Neural progenitor cell (in vitro differentiated cells): ENCODE measurements around the gene ENOX2. TPM values are rescaled to one million over a fixed set of nuclear protein-coding genes. Genes with fewer than 3 reads are reported as not detected.

ENCODE experiments used
- DNase-seq: peaks from one replicate; pipeline ENCODE4 v3.0.0-alpha.2; 2016; ENCODE audit warnings: low spot score
- H2AFZ ChIP-seq: fragments of 200-600 bp; sonication (generic); replicated peaks from 2 replicates; pipeline ENCODE4 v1.6.1; 2016; ENCODE audit warnings: antibody characterized with exemption
- H3F3A ChIP-seq: fragments of 200-600 bp; sonication (generic); 2 replicates; pipeline ENCODE4 v1.6.1; 2016; ENCODE audit warnings: antibody characterized with exemption, low read depth
- H3K27ac ChIP-seq: fragments of 200-600 bp; sonication (generic); 2 replicates; pipeline ENCODE4 v1.5.1; 2016; ENCODE audit warnings: mild to moderate bottlenecking
- H3K27me3 ChIP-seq: fragments of 200-600 bp; sonication (generic); 2 replicates; pipeline ENCODE4 v1.6.1; 2016; ENCODE audit warnings: mild to moderate bottlenecking, moderate library complexity
- H3K36me3 ChIP-seq: fragments of 200-600 bp; sonication (generic); 2 replicates; pipeline ENCODE4 v1.5.1; 2016
- H3K4me1 ChIP-seq: fragments of 200-600 bp; sonication (generic); 2 replicates; pipeline ENCODE4 v1.6.1; 2016; ENCODE audit warnings: mixed run types
- H3K4me2 ChIP-seq: fragments of 200-600 bp; sonication (generic); 2 replicates; pipeline ENCODE4 v1.6.1; 2016
- H3K4me3 ChIP-seq: fragments of 200-600 bp; sonication (generic); 2 replicates; pipeline ENCODE4 v1.5.1; 2016
- H3K79me2 ChIP-seq: fragments of 200-600 bp; sonication (generic); 2 replicates; pipeline ENCODE4 v1.6.1; 2016; ENCODE audit warnings: low read depth
- H3K9ac ChIP-seq: fragments of 200-600 bp; sonication (generic); 2 replicates; pipeline ENCODE4 v1.6.1; 2016
- H3K9me3 ChIP-seq: fragments of 200-600 bp; sonication (generic); 2 replicates; pipeline ENCODE4 v1.5.1; 2016; ENCODE audit warnings: low read depth
- H4K20me1 ChIP-seq: fragments of 200-600 bp; sonication (generic); 2 replicates; pipeline ENCODE4 v1.6.1; 2016; ENCODE audit warnings: low read depth
- H3K27ac Mint-ChIP-seq: 3 replicates; pipeline ENCODE4 v1.8.0; 2021; ENCODE audit warnings: mixed read lengths
- H3K27me3 Mint-ChIP-seq: 2 replicates; pipeline ENCODE4 v1.8.0; 2022; ENCODE audit warnings: low read depth, mild to moderate bottlenecking, inconsistent platforms, moderate library complexity, mixed read lengths; ENCODE audit not compliant: insufficient read depth
- H3K36me3 Mint-ChIP-seq: 3 replicates; pipeline ENCODE4 v1.8.0; 2021; ENCODE audit warnings: mixed read lengths
- H3K4me1 Mint-ChIP-seq: 3 replicates; pipeline ENCODE4 v1.8.0; 2021; ENCODE audit warnings: mixed read lengths
- H3K4me3 Mint-ChIP-seq: 3 replicates; pipeline ENCODE4 v1.8.0; 2021; ENCODE audit warnings: mild to moderate bottlenecking, moderate library complexity, mixed read lengths
- H3K9me3 Mint-ChIP-seq: 3 replicates; pipeline ENCODE4 v1.8.0; 2020; ENCODE audit warnings: mixed read lengths
- CTCF ChIP-seq: fragments of 200-600 bp; sonication (generic); IDR thresholded peaks from 2 replicates; pipeline ENCODE4 v1.5.1; 2017; ENCODE audit warnings: antibody characterized with exemption, mild to moderate bottlenecking
- EZH2 ChIP-seq: fragments of 200-600 bp; sonication (generic); IDR thresholded peaks from 2 replicates; pipeline ENCODE4 v1.6.1; 2017; ENCODE audit warnings: antibody characterized with exemption, mild to moderate bottlenecking, moderate library complexity
- EZH2phosphoT487 ChIP-seq: fragments of 200-600 bp; sonication (generic); IDR thresholded peaks from 2 replicates; pipeline ENCODE4 v1.6.1; 2017; ENCODE audit warnings: antibody characterized with exemption
- total RNA-seq: library from RNA; depleted of rRNA; stranded (reverse); fragments of >200 nt; gene quantifications from 2 replicates; pipeline ENCODE4 v1.2.3, GENCODE V29; 2015; ENCODE audit warnings: low replicate concordance

The ENOX2 gene
- total RNA-seq, 1 donor from 2014 or later = 12.5 TPM

DNA sequence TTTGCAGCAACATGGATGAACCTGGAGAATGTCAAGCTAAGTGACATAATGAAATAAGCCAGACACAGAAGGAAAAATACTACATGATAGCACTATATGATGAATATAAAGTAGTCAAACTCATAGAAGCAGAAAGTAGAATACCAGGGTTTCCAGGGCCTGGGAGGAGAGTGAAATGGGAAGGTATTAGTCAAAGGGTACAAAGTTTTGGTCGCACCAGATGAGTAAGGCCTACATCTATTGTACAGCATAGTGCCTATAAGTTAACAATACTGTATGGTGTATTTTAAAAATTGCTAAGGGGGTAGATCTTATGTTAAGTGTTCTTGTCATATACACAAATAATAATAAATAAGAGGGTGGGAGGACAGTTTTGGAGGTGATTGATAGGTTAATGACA, 41.5 kb downstream of the ENOX2 start:
- no peak overlapping the region for H3K27ac Mint-ChIP-seq
- H3K27me3 Mint-ChIP-seq = no peaks in the 10 kb centered on the region
- H3K9me3 ChIP-seq = no peaks in the 10 kb centered on the region
- H3K36me3 Mint-ChIP-seq = no peaks in the 10 kb centered on the region
- no peak for DNase-seq
- TF ChIP-seq EZH2 = no peak
- TF ChIP-seq CTCF = no peak
- no peak for TF ChIP-seq EZH2phosphoT487
- H3K36me3 ChIP-seq = no peaks in the 10 kb centered on the region
- no peaks in the 10 kb centered on the region for H3K27me3 ChIP-seq
- no peak overlapping the region for H3K27ac ChIP-seq
- no peaks in the 10 kb centered on the region for H3K4me1 Mint-ChIP-seq
- no peak overlapping the region for H2AFZ ChIP-seq
- no peaks in the 10 kb centered on the region for H3F3A ChIP-seq
- H3K79me2 ChIP-seq = no peaks in the 10 kb centered on the region
- no peak overlapping the region for H3K9ac ChIP-seq
- H3K4me3 ChIP-seq = no peak overlapping the region
- H3K4me1 ChIP-seq = peaks cover 14% of the 10 kb centered on the region
- H4K20me1 ChIP-seq = no peaks in the 10 kb centered on the region
- peak overlapping the region; percentile 29 for H3K4me2 ChIP-seq
- H3K4me3 Mint-ChIP-seq = no peak overlapping the region
- H3K9me3 Mint-ChIP-seq = no peaks in the 10 kb centered on the region

- Histone ChIP-seq H3K4me2 (no peak overlapping the region), H3K27me3 (no peaks in the 10 kb centered on the region), H3K36me3 (peaks cover 4% of the 10 kb centered on the region), H3F3A (no peaks in the 10 kb centered on the region), H3K27ac (no peak overlapping the region), H3K9me3 (peaks cover 9% of the 10 kb centered on the region), H3K9ac (no peak overlapping the region), H3K79me2 (no peaks in the 10 kb centered on the region), H4K20me1 (no peaks in the 10 kb centered on the region), H3K4me1 (peaks cover 5% of the 10 kb centered on the region), H2AFZ (no peak overlapping the region), H3K4me3 (no peak overlapping the region)
- no peak overlapping the region for H3K4me3 Mint-ChIP-seq
- no peaks in the 10 kb centered on the region for H3K4me1 Mint-ChIP-seq
- H3K27ac Mint-ChIP-seq = no peak overlapping the region
- H3K27me3 Mint-ChIP-seq = no peaks in the 10 kb centered on the region
- H3K36me3 Mint-ChIP-seq = no peaks in the 10 kb centered on the region
- H3K9me3 Mint-ChIP-seq = peaks cover 3% of the 10 kb centered on the region
- TF ChIP-seq EZH2 = no peak
- TF ChIP-seq EZH2phosphoT487 = no peak
- no peak for TF ChIP-seq CTCF
- DNase-seq = no peak
Measured at GRCh38 chrX:130857207-130857606, 45.8 kb downstream of the ENOX2 start.

DNA sequence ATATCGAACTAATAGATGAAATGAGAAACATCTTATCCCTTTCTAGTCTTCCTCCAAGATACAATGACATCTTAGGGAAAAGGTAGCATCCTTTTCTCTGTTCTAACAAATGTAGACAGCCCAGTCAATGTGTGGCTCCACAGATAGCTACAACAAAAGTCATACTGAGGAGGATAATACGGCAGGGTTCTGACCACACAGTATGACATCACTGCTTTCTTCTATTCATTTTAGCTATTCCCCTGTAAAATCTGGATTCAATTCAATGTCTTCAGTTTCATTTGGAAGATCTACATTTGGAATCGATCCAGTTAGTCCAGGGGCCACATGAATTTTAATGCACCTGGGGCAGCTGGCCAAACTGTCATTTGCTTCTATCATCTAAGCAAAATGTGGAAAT, 51.4 kb downstream of the ENOX2 start:
- Histone ChIP-seq H3K4me2 (no peak overlapping the region), H3K4me1 (peaks cover 10% of the 10 kb centered on the region), H4K20me1 (no peaks in the 10 kb centered on the region), H3K27me3 (no peaks in the 10 kb centered on the region), H3F3A (no peaks in the 10 kb centered on the region), H3K9ac (no peak overlapping the region), H3K9me3 (peaks cover 9% of the 10 kb centered on the region), H3K27ac (no peak overlapping the region), H3K4me3 (no peak overlapping the region), H2AFZ (no peak overlapping the region), H3K79me2 (no peaks in the 10 kb centered on the region), H3K36me3 (peaks cover 4% of the 10 kb centered on the region)
- Mint-ChIP-seq H3K4me3 (no peak overlapping the region), H3K27ac (no peak overlapping the region), H3K9me3 (peaks cover 3% of the 10 kb centered on the region), H3K4me1 (peaks cover 2% of the 10 kb centered on the region), H3K27me3 (no peaks in the 10 kb centered on the region), H3K36me3 (no peaks in the 10 kb centered on the region)
- no peak for DNase-seq
- TF ChIP-seq EZH2 (no peak), CTCF (no peak), EZH2phosphoT487 (no peak)

DNA sequence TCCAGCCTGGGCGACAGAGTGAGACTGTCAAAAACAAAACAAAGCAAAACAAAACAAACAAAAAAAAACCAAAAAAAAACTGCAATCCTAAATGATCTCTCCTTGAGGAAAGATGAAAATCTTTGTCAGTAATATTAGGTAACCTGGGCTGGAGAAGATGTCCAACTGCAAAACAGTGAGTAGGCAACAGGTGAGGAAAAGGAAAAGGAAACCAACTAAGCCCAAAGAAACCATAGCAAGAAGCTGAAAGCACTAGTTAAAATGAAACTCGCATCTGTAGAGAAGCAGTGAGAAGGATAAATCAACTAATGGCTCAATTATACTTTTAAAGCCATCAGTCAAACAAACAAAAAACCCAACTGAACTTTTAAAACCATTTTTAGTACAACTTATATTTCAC, 54.2 kb downstream of the ENOX2 start:
- Histone ChIP-seq H3K4me3 (no peak overlapping the region), H3K4me1 (peaks cover 10% of the 10 kb centered on the region), H3K4me2 (no peak overlapping the region), H2AFZ (no peak overlapping the region), H4K20me1 (no peaks in the 10 kb centered on the region), H3K9me3 (no peaks in the 10 kb centered on the region), H3K9ac (no peak overlapping the region), H3F3A (no peaks in the 10 kb centered on the region), H3K79me2 (no peaks in the 10 kb centered on the region), H3K27ac (no peak overlapping the region), H3K27me3 (no peaks in the 10 kb centered on the region), H3K36me3 (no peaks in the 10 kb centered on the region)
- H3K9me3 Mint-ChIP-seq = no peaks in the 10 kb centered on the region
- TF ChIP-seq EZH2 (no peak), CTCF (no peak), EZH2phosphoT487 (no peak)
- H3K27me3 Mint-ChIP-seq = no peaks in the 10 kb centered on the region
- peaks cover 2% of the 10 kb centered on the region for H3K36me3 Mint-ChIP-seq
- DNase-seq = no peak
- H3K27ac Mint-ChIP-seq = no peak overlapping the region
- H3K4me1 Mint-ChIP-seq = peaks cover 2% of the 10 kb centered on the region
- no peak overlapping the region for H3K4me3 Mint-ChIP-seq
